GM12878 (cell line): ENCODE results near the gene WNT5B.

Experiments
- ATF7 ChIP-seq: fragments of 450-650 bp; IDR thresholded peaks from 2 replicates; pipeline ENCODE4 v1.6.1; 2016; ENCODE audit warnings: low read depth, mild to moderate bottlenecking
- CREB1 ChIP-seq: IDR thresholded peaks from 2 replicates; pipeline ENCODE4 v1.6.1; 2012; ENCODE audit warnings: low read depth, mild to moderate bottlenecking, inconsistent platforms
- ESRRA ChIP-seq: IDR thresholded peaks from 2 replicates; pipeline ENCODE4 v1.6.1; 2012; ENCODE audit warnings: mild to moderate bottlenecking, low read length, improper control_type of control experiment
- POLR2A ChIP-seq: IDR thresholded peaks from 2 replicates; pipeline ENCODE4 v1.6.1; 2011; ENCODE audit warnings: low read depth, mild to moderate bottlenecking, low read length
- RBBP5 ChIP-seq: fragments of 200-600 bp; sonication (generic); conservative IDR thresholded peaks from 2 replicates; pipeline ENCODE4 v1.6.1; 2016
- SMC3 ChIP-seq: IDR thresholded peaks from 2 replicates; pipeline ENCODE4 v1.6.1; 2011; ENCODE audit warnings: low read length, improper control_type of control experiment, borderline replicate concordance
- TAF1 ChIP-seq: IDR thresholded peaks from 2 replicates; pipeline ENCODE4 v1.6.1; 2011; ENCODE audit warnings: mild to moderate bottlenecking, low read depth, low read length, borderline replicate concordance
- ZBTB33 ChIP-seq: fragments of 450-650 bp; IDR thresholded peaks from 2 replicates; pipeline ENCODE4 v1.6.1; 2017; ENCODE audit warnings: mild to moderate bottlenecking
- TF ChIP-seq, protein P1 (sequence below), 3 experiments: IDR thresholded peaks in 2 of 3; conservative IDR thresholded peaks in 1 of 3; 2 replicates each; pipeline ENCODE4 v1.5.1; 2011; ENCODE audit warnings: low read depth in 3 of 3, low read length in 3 of 3, mild to moderate bottlenecking in 3 of 3, control low read depth in 2 of 3, moderate library complexity in 2 of 3, inconsistent platforms in 1 of 3, mixed read lengths in 1 of 3; ENCODE audit not compliant: control insufficient read depth in 2 of 3, insufficient read depth in 1 of 3; ENCODE audit errors: extremely low read depth in 1 of 3
- TF ChIP-seq, protein P2 (sequence below): fragments of 150-350 bp; IDR thresholded peaks from 2 replicates; pipeline ENCODE4 v1.6.1; 2016; ENCODE audit warnings: low read depth, low read length
- TF ChIP-seq, protein P3 (sequence below): IDR thresholded peaks from 2 replicates; pipeline ENCODE4 v1.6.1; 2011; ENCODE audit warnings: mild to moderate bottlenecking, low read depth, low read length, moderate library complexity; ENCODE audit not compliant: insufficient replicate concordance

GRCh38 chr12:1634149-1634548 is 5.1 kb downstream of the WNT5B start:
- no peak for TF ChIP-seq POLR2A
- no peak for TF ChIP-seq CREB1
- TF ChIP-seq ESRRA = no peak
- TF ChIP-seq, protein P1, sequence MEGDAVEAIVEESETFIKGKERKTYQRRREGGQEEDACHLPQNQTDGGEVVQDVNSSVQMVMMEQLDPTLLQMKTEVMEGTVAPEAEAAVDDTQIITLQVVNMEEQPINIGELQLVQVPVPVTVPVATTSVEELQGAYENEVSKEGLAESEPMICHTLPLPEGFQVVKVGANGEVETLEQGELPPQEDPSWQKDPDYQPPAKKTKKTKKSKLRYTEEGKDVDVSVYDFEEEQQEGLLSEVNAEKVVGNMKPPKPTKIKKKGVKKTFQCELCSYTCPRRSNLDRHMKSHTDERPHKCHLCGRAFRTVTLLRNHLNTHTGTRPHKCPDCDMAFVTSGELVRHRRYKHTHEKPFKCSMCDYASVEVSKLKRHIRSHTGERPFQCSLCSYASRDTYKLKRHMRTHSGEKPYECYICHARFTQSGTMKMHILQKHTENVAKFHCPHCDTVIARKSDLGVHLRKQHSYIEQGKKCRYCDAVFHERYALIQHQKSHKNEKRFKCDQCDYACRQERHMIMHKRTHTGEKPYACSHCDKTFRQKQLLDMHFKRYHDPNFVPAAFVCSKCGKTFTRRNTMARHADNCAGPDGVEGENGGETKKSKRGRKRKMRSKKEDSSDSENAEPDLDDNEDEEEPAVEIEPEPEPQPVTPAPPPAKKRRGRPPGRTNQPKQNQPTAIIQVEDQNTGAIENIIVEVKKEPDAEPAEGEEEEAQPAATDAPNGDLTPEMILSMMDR (IDR thresholded peaks at IDR 0.05 in 2 of 3, conservative IDR thresholded peaks at IDR 0.05 in 1 of 3; ENCODE audit: control insufficient read depth in 2 of 3, extremely low read depth in 1 of 3, insufficient read depth in 1 of 3, low read depth in 3 of 3, low read length in 3 of 3) = no peak
- no peak for TF ChIP-seq RBBP5
- no peak for TF ChIP-seq SMC3
- no peak for TF ChIP-seq TAF1
- TF ChIP-seq ZBTB33 = no peak
- TF ChIP-seq, protein P2, sequence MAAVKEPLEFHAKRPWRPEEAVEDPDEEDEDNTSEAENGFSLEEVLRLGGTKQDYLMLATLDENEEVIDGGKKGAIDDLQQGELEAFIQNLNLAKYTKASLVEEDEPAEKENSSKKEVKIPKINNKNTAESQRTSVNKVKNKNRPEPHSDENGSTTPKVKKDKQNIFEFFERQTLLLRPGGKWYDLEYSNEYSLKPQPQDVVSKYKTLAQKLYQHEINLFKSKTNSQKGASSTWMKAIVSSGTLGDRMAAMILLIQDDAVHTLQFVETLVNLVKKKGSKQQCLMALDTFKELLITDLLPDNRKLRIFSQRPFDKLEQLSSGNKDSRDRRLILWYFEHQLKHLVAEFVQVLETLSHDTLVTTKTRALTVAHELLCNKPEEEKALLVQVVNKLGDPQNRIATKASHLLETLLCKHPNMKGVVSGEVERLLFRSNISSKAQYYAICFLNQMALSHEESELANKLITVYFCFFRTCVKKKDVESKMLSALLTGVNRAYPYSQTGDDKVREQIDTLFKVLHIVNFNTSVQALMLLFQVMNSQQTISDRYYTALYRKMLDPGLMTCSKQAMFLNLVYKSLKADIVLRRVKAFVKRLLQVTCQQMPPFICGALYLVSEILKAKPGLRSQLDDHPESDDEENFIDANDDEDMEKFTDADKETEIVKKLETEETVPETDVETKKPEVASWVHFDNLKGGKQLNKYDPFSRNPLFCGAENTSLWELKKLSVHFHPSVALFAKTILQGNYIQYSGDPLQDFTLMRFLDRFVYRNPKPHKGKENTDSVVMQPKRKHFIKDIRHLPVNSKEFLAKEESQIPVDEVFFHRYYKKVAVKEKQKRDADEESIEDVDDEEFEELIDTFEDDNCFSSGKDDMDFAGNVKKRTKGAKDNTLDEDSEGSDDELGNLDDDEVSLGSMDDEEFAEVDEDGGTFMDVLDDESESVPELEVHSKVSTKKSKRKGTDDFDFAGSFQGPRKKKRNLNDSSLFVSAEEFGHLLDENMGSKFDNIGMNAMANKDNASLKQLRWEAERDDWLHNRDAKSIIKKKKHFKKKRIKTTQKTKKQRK = no peak
- TF ChIP-seq, protein P3, sequence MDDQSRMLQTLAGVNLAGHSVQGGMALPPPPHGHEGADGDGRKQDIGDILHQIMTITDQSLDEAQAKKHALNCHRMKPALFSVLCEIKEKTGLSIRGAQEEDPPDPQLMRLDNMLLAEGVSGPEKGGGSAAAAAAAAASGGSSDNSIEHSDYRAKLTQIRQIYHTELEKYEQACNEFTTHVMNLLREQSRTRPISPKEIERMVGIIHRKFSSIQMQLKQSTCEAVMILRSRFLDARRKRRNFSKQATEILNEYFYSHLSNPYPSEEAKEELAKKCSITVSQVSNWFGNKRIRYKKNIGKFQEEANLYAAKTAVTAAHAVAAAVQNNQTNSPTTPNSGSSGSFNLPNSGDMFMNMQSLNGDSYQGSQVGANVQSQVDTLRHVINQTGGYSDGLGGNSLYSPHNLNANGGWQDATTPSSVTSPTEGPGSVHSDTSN = no peak
- TF ChIP-seq ATF7 = no peak
